Thymus (tissue), 11 donors: ENCODE measurements around the gene SCAF8. TPM values are rescaled to one million over a fixed set of nuclear protein-coding genes. Genes with fewer than 3 reads are reported as not detected.
"Not testable (repeated sequence)": the region's sequence is repeated elsewhere in the genome, so short reads cannot be mapped to it uniquely, and the experiment has no call there.

Experiments used
- DNase-seq, 9 donors: peaks; one replicate each; pipeline ENCODE4 v3.0.0-alpha.2; 2013; ENCODE audit warnings: low spot score in 9 of 9, low read depth in 6 of 9, missing footprints in 1 of 9
- H3K27ac ChIP-seq, 2 donors: one replicate each; pipeline ENCODE4 v1.5.1; 2013; ENCODE audit warnings: control low read depth in 1 of 2, low read depth in 1 of 2, low read length in 1 of 2, mild to moderate bottlenecking in 1 of 2, moderate library complexity in 1 of 2
- H3K27me3 ChIP-seq, 2 donors: one replicate each; pipeline ENCODE4 v1.5.1; 2013; ENCODE audit warnings: low read length in 1 of 2; ENCODE audit not compliant: control insufficient read depth in 2 of 2, insufficient read depth in 1 of 2
- H3K36me3 ChIP-seq, 2 donors: one replicate each; pipeline ENCODE4 v1.5.1; 2013; ENCODE audit warnings: low read length in 1 of 2, mild to moderate bottlenecking in 1 of 2, moderate library complexity in 1 of 2; ENCODE audit not compliant: control insufficient read depth in 2 of 2, insufficient read depth in 2 of 2
- H3K4me1 ChIP-seq, 2 donors: one replicate each; pipeline ENCODE4 v1.5.1; 2013; ENCODE audit warnings: low read length in 2 of 2; ENCODE audit not compliant: control insufficient read depth in 2 of 2, insufficient read depth in 2 of 2
- H3K4me3 ChIP-seq, 2 donors: one replicate each; pipeline ENCODE4 v1.5.1; 2013; ENCODE audit warnings: low read length in 2 of 2, control low read depth in 1 of 2, mild to moderate bottlenecking in 1 of 2
- H3K9me3 ChIP-seq, 2 donors: one replicate each; pipeline ENCODE4 v1.5.1; 2013; ENCODE audit warnings: low read length in 1 of 2, mild to moderate bottlenecking in 1 of 2; ENCODE audit not compliant: control insufficient read depth in 2 of 2, insufficient read depth in 1 of 2
- WGBS: extraction: QIAGEN DNeasy Blood & Tissue Kit; methylation state at CpG from one replicate; pipeline ENCODE4 v1.1.7; 2013; 5-methylcytosine and 5-hydroxymethylcytosine counted together
- polyA plus RNA-seq: library from polyadenylated mRNA; stranded (reverse); fragments of 200-250 nt; gene quantifications from one replicate; pipeline ENCODE4 v1.2.3, GENCODE V29; 2013
- total RNA-seq: library from RNA; stranded (reverse); fragments of 120-200 nt; gene quantifications from one replicate; pipeline ENCODE4 v1.2.4, GENCODE V29; 2013
- donor health status: healthy.

Gene SCAF8
- total and polyA plus RNA-seq, 2 donors = 20.8 to 26.4 TPM

DNA sequence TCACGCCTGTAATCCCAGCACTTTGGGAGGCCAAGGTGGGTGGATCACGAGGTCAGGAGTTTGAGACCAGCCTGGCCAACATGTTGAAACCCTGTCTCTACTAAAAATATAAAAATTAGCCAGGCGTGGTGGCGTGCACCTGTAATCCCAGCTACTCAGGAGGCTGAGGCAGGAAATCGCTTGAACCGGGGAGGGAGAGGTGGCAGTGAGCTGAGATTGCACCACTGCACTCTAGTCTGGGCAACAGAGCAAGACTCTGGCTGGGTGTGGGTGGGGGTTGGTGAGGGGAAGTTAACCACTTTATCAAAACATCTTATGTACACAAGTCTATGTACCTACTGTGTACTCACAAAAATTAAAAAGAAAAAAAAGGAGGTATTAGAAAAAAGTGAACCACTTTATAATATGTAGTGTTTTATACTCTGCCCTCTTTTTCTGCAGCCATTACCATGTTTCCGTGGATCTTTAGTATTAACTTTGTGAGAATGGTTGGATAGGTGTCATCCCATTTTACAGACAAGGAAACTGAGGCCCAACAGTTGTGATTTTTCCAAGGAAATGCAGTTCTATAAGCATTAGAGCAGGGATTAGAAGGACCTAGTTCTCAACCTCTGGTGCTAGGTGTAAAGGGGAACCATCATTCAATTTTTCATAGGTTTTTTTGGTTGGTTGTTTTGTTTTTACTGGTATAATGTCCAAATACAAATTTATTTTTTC, 11.0 kb downstream of the SCAF8 start:
- not testable (repeated sequence) for H3K36me3 ChIP-seq, H3K9me3 ChIP-seq, H3K4me3 ChIP-seq, H3K27me3 ChIP-seq, DNase-seq, H3K27ac ChIP-seq, H3K4me1 ChIP-seq
- WGBS = 97% methylated on average over 7 of the region's 7 CpGs

DNA sequence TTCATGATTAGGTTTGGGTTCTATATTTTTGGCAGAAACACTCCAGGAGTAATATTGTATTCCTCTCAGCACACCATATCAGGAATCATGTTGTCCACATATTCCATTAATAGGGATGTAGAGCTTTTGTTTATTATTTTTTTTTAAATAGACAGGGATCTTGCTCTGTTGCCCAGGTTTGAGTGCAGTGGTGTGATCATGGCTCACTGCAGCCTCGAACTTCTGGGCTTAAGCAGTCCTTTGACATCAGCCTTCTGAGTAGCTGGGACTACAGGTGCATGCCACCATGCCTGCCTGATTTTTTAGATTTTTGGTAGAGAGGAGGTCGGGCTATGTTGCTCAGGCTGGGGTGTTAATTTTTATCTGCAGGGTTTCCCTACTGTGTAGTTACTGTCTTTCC, 12.0 kb downstream of the SCAF8 start:
- WGBS = 95% methylated on average over 2 of the region's 2 CpGs
- H3K4me1 ChIP-seq = peaks cover 2 to 4% of the 10 kb centered on the region in 2 donors

GRCh38 chr6:154749341-154749740, 16.1 kb downstream of the SCAF8 start:
- WGBS = 98% methylated on average over 3 of the region's 3 CpGs
- Histone ChIP-seq H3K27ac (no peak overlapping the region), H3K4me1 (peaks cover 2 to 4% of the 10 kb centered on the region in 2 donors), H3K9me3 (no peaks in the 10 kb centered on the region), H3K36me3 (no peaks in the 10 kb centered on the region), H3K27me3 (no peaks in the 10 kb centered on the region), H3K4me3 (no peak overlapping the region)
- no peak for DNase-seq

More for the DNA sequence above, 12.0 kb downstream of the SCAF8 start:
- no peak for DNase-seq
- Histone ChIP-seq H3K9me3 (no peaks in the 10 kb centered on the region), H3K27me3 (no peaks in the 10 kb centered on the region), H3K4me3 (no peak overlapping the region), H3K36me3 (peaks cover 4 to 8% of the 10 kb centered on the region in 2 donors), H3K27ac (no peak overlapping the region)

GRCh38 chr6:154751011-154751800, 18.0 kb downstream of the SCAF8 start:
- H3K4me1 ChIP-seq = peaks cover 2 to 4% of the 10 kb centered on the region in 2 donors
- no peaks in the 10 kb centered on the region for H3K36me3 ChIP-seq
- no peak overlapping the region for H3K27ac ChIP-seq
- H3K27me3 ChIP-seq = no peaks in the 10 kb centered on the region
- H3K9me3 ChIP-seq = no peaks in the 10 kb centered on the region
- no peak overlapping the region for H3K4me3 ChIP-seq
- 97% methylated on average over 13 of the region's 13 CpGs for WGBS
- DNase-seq = no peak

DNA sequence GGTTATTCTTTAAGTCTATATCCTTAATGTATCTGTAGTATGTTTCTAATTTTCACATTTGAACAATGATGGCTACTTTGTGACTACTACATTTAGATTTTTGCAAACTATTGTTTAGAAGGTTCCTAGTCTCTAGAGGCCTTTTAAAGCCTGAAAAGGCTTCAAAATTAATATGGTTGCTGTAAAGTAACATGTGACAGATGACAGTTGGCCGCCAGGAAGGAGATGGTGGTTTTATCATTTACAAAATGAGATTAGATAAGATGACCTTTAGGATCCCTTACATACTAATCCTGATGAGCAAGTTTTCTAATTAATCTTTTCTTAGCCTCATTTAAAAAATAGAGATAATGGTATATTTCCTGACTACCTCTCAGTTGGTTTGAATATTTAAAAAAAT, 18.8 kb downstream of the SCAF8 start:
- H3K9me3 ChIP-seq = no peaks in the 10 kb centered on the region
- no peaks in the 10 kb centered on the region for H3K27me3 ChIP-seq
- no peak for DNase-seq
- H3K36me3 ChIP-seq = no peaks in the 10 kb centered on the region
- WGBS = 100% methylated on average over 1 of the region's 1 CpG
- H3K4me1 ChIP-seq = peaks cover 2 to 4% of the 10 kb centered on the region in 2 donors
- H3K4me3 ChIP-seq = no peak overlapping the region
- H3K27ac ChIP-seq = no peak overlapping the region

DNA sequence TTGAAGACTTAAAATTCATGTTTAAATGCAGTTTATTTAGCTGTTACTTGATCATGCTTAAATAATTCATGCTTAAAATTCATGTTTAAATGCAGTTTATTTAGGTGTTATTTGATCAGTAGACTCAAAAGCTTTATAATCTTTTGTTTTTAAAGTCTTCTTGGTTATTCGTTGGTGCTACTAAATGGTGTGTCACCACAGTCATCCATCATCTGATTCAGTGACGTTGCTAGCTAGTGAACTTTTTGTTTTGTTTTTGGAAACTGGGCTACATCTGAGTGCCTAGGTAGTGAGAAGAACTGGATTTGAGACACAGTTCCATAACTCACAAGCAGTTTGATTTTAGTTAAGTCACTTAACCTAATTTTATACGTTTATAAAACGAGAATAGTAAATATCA, 20.9 kb downstream of the SCAF8 start:
- H3K36me3 ChIP-seq = no peaks in the 10 kb centered on the region
- H3K27me3 ChIP-seq = no peaks in the 10 kb centered on the region
- H3K27ac ChIP-seq = no peak overlapping the region
- DNase-seq = no peak
- H3K4me3 ChIP-seq = no peak overlapping the region
- H3K9me3 ChIP-seq = no peaks in the 10 kb centered on the region
- peaks cover 0 to 5% of the 10 kb centered on the region in 2 donors for H3K4me1 ChIP-seq
- 67% methylated on average over 4 of the region's 4 CpGs for WGBS

DNA sequence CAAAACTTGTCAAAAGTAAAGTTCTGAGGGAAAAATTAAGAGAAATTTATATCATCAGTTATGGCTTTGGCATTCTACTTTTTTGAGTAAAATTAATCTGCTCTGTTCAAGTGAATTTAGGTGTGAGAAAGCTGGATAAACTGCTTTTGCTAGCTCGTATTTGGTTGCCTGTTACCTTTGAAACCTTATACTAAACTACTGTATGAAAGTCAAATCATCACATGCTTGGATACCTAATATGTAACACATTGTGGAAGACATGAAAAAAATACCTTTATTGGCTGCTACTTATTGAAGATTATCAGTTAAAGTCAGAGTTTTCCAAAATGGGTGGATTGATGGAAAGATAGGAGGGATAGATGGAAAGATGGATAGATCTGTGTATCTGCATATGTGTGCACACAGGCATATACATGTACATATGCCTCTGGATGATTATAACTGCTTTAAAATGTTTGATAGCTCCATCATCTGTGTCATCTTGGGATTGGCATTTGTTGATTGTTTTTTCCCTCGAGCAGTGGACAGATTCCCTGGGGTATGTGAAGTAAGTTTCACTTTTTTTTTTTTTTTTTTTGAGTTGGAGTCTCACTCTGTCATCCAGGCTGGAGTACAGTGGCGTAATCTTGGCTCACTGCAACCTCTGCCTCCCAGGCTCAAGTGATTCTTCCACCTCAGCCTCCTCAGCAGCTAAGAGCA, 24.3 kb downstream of the SCAF8 start:
- Histone ChIP-seq H3K4me3 (no peak overlapping the region), H3K36me3 (no peaks in the 10 kb centered on the region), H3K27ac (no peak overlapping the region), H3K9me3 (no peaks in the 10 kb centered on the region), H3K27me3 (no peaks in the 10 kb centered on the region), H3K4me1 (peaks cover 0 to 5% of the 10 kb centered on the region in 2 donors)
- no peak for DNase-seq
- WGBS = 95% methylated on average over 3 of the region's 3 CpGs

DNA sequence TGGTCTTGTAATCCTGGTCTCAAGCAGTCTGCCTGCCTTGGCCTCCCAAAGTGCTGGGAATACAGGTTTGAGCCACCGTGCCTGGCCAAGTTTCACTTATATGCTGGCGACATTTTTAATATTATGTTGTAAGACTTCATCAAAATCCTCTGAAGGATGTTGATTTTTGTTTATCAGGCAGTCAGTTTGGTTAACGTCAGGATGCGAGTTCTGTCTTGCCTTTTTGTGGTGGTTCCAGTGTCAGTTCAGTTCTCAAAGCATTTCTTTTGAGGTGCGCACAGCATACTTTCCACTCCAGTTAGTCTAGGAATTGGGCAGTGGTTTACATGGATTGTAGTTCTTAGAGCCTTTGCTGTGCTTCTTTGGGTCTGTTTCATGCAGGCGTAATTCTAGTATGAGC, 24.9 kb downstream of the SCAF8 start:
- Histone ChIP-seq H3K27me3 (no peaks in the 10 kb centered on the region), H3K36me3 (no peaks in the 10 kb centered on the region), H3K4me3 (no peak overlapping the region), H3K9me3 (no peaks in the 10 kb centered on the region), H3K27ac (no peak overlapping the region), H3K4me1 (peaks cover 0 to 5% of the 10 kb centered on the region in 2 donors)
- no peak for DNase-seq
- 89% methylated on average over 6 of the region's 6 CpGs for WGBS

GRCh38 chr6:154763650-154764049, 30.4 kb downstream of the SCAF8 start:
- Histone ChIP-seq H3K27me3 (no peaks in the 10 kb centered on the region), H3K4me3 (no peak overlapping the region), H3K27ac (no peak overlapping the region), H3K4me1 (peaks cover 2 to 7% of the 10 kb centered on the region in 2 donors), H3K36me3 (peaks cover 0 to 8% of the 10 kb centered on the region in 2 donors), H3K9me3 (no peaks in the 10 kb centered on the region)
- 97% methylated on average over 1 of the region's 1 CpG for WGBS
- no peak for DNase-seq
